Stimulated activated CD8-positive, alpha-beta memory T cell treated with anti-CD3 and anti-CD28 coated beads, Interleukin-2, amount 100 ng/mL, for 1 hour (primary cell): ENCODE data around the gene MCM8.

Source experiments
- DNase-seq, 2 donors: peaks; one replicate each; pipeline ENCODE4 v3.0.0-alpha.2; 2020; ENCODE audit warnings: low read depth in 2 of 2

Gene MCM8

DNA sequence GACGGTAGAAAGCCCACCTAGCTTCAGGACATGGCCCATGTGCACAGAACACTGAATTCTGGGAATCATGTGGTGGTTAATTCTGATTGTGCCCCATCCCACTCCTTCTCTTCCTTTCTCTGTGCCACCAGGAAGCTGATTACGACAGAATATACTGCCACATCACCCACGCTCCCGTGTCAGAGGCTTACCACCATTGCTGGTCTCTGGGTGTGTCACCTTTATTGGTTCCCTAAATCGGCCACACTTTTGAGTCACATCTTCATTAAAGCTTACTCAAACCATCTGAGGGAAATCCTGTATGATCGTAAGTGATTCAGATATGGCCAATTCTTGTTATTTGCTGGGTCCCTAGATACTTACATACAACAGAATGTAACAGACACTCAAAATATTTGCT is 3.2 kb upstream of the MCM8 start:
- no peak for DNase-seq

DNA sequence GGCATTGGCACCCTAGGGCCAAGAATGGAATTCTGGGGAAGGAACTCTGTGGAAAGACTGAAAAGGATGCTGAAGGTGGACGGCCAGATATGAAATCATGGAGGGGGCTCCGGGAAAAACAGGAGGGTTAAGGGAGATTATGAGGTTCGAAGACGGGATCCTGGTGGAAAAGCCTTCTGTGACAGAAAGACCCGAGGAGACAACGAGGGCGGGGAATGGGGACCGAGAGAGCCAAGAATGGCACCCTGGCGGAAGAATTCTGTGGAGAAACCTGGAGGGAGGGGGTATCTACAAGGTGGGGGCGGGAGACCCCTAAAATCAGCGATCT is 545 bp upstream of the MCM8 start:
- no peak for DNase-seq

DNA sequence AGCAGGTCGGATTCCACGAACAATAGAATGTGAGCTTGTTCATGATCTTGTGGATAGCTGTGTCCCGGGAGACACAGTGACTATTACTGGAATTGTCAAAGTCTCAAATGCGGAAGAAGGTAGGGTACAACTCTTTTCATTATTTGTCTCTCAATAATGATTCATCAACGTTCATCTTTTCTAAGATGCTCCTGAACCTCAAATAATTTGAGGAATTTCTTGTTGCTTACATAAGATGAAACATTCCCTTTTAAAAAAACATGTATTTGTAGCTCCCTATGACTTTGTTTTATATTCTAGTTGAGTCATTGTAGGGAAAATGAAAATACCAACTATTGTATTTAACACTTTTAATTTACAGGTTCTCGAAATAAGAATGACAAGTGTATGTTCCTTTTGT is 17.0 kb downstream of the MCM8 start:
- no peak for DNase-seq

DNA sequence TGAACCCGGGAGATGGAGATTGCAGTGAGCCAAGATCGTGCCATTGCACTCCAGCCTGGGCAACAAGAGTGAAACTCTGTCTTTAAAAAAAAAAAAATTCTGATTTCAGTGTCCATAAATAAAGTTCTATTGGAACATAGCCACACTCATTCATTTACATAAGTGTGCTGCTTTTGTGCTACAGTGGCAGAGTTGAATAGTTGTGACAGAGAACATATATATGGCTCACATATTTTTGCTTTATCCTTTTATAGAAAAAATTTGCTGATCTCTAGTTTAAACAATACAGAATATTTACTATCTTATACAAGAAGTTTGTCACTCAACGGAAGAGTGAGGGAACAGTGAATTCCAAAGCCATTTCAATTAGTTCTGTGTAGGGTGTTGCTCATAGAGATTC is 18.0 kb downstream of the MCM8 start:
- DNase-seq: no peak

DNA sequence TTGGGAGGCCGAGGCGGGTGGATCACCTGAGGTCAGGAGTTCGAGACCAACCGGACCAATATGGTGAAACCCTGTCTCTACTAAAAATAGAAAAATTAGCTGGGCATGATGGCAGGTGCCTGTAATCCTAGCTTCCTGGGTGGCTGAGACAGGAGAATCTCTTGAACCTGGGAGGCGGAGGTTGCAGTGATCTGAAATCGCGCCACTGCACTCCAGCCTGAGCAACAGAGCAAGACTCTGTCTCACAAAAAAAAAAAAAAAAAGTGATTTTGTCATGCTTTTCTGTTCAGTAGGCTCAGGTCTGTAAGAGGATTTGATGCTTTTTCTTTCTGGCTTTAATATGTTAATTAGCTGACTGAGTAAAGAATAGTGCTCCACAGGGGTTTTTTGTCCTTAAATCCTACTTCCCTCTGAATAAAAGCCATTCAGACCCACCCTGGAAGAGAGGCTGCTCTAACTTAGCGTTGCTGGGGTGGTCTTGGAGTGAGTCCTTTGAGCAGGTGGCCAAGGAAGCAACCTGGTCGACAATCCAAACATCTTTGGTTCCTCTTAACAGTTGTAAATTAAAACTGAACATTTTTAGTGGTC is 19.0 kb downstream of the MCM8 start:
- no peak for DNase-seq

DNA sequence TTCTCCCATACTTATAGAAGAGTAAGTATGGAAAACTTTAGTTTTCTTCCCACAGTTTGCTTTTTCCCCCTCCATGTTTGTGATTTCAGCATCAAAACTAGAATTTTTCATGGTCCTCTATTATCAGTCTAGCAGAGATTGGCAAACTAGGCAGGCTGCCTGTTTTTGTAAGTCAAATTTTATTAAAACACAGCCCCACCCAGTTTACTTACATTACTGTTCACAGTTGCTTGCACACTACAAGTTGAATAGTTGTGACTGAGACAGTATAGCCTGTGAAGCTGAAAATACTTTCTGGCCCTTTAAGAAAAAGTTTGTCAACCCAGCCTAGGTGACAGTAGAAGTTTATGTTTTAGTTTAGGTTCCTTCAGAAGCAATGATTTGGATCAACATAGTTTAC is 19.5 kb downstream of the MCM8 start:
- DNase-seq: no peak

DNA sequence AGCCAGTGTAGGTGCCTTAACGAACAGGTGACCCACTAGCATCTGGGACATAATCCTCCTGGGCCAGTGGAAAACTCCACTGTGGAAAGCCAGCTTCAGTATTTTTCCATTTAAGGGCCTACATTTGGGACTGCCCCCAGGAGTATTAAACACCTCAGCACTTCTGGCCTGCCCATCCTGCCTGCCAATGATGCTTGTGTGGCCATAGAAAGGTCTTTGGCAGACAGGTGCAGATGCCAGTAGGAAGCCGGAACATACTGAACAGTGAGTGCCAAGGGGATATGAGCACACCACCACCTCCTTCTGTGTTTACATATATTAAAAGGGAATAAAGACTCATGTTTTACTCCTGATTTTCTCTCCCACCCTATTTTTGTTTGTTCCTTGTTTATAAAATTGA is 19.9 kb downstream of the MCM8 start:
- DNase-seq: no peak

DNA sequence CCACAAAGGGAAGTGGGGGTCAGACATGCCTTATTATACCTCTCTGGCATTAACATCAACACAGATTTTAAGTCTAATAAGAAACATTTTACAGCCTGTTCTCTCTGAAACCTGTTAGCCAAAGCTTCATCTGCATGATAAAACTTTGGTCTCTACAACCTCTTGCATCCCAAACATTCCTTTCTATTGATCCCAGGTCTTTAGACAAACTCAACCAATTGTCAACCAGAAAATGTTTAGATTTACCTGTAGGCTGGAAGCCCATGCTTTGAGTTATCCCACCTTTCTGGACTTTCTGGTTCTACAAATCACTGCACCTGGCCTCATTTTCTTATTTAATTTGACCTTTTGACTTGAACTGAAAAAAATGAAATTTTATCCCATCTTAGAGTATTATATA is 20.8 kb downstream of the MCM8 start:
- DNase-seq: no peak

DNA sequence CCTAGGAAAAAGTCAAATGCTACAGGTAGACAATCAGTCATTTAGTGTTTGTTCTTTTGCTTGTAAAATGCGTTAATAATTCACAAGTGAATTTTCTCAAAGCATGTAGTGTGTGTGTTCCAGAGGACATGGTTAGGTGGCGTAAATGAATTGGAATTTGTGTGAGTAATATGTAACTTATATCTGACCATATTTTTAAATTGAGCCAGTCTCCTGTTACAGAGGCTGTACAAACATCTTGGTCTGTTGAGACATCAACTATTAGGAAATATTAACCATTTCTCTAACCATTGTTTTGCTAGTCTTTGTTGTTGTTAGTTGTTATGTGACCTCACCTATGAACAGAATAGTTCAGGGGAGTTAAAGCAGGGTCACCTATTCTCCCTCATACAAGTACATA is 22.7 kb downstream of the MCM8 start:
- no peak for DNase-seq

DNA sequence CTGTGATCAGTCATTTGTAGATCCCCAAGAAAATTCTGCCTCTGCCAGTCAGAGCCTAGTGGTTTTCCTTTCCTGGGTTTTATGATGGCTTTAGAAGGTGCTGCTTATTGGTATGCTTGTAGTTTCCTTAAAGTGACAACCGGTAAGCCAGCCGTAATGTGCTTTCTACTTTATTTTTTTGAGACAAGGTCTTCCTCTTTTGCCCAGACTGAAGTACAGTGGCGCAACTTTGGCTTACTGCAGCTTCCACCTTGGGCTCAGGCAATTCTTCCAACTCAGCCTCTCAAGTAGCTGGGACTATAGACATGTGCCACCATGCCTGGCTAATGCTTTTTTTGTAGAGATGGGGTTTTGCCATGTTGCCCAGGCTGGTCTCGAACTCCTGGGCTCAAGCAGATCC is 23.5 kb downstream of the MCM8 start:
- no peak for DNase-seq

DNA sequence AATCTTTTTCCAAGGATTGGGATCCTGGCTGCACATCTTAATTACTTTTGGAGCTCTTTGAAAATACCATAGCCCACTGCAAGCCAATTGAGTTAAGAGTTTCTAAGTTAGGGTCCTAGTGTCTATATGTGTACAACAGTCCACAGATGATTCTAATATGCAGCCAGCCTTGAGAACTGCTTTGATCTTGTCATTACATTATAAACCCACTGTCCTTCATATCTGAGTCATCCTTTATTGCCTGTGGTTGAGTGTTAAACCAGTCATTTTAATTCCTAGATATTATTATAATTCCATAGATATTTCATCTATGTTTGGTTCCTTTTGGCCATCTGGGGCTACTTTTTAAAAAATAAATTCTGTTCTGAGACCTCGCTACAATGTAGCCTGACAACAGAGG is 24.1 kb downstream of the MCM8 start:
- DNase-seq: no peak

DNA sequence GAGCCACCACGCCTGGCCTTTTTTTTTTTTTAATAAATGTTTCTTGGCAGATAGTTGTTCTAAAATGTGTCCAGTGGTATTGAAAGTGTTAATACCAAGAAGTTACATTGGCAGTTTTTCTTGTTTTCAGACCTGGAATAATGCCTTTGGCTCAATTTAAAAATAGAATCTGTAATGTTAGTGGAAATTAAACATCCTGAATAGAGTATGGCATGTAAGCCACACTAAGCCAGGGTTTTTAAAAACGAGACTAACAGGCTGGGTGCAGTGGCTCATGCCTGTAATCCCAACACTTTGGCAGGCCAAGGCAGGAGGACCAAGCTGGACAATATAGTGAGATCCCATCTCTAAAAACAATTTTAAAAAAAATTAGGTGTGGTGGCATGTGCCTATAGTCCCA is 25.3 kb downstream of the MCM8 start:
- DNase-seq: no peak

DNA sequence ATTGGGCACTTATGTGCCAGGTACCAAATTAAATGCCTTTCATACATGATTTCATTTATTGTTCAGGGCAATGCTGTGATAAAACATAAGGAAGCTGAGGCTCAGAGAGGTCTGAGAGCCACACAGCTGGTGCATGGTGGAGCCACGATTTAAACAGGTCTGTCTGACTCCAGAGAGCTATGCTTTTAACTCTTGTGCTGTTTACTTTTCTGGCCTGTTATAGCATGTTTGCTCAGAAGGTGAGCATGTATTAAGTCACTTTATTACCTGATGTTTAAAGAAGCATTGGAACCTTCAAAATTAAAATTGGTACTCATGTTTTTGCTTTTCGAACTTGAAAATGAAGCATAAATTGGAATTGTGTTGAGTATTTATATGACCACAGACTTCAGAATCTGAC is 26.8 kb downstream of the MCM8 start:
- DNase-seq: no peak

DNA sequence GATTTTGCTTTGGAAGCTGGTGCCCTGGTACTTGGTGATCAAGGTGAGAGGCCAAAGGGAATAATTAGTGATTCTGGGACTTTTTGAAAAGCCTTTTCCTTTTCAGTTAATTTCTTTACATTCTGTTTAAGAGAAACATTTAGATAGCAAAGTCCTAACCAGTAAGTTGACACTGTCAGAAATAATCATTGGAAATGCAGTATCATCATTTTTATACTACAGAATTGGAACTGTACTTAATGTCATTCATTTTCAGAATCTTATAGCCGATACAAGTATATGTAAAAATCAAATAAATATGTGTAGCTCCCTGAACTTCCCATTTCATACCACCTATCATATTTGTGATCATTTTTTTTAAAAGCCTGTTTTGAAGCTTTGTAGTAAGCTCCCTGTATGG is 27.5 kb downstream of the MCM8 start:
- DNase-seq: no peak

DNA sequence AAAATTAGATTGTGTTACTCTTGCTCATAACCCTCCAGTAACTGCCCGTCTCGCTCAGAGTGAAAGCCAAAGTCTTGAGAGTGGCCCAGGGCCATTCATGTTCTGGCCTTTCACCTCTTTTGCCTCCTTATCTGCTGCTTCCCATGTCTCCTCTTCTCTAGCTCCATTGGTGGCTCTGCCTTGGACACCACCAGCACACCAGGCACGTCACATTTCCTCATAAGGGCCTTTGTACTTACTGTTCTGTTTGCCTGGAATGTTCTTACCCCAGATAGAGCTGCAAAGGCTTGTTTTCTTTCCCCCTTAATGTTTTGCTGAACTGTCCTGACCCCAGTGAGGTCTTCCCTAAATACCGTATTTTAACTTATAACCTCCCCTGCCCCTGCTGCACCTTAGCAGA is 29.3 kb downstream of the MCM8 start:
- DNase-seq: no peak

DNA sequence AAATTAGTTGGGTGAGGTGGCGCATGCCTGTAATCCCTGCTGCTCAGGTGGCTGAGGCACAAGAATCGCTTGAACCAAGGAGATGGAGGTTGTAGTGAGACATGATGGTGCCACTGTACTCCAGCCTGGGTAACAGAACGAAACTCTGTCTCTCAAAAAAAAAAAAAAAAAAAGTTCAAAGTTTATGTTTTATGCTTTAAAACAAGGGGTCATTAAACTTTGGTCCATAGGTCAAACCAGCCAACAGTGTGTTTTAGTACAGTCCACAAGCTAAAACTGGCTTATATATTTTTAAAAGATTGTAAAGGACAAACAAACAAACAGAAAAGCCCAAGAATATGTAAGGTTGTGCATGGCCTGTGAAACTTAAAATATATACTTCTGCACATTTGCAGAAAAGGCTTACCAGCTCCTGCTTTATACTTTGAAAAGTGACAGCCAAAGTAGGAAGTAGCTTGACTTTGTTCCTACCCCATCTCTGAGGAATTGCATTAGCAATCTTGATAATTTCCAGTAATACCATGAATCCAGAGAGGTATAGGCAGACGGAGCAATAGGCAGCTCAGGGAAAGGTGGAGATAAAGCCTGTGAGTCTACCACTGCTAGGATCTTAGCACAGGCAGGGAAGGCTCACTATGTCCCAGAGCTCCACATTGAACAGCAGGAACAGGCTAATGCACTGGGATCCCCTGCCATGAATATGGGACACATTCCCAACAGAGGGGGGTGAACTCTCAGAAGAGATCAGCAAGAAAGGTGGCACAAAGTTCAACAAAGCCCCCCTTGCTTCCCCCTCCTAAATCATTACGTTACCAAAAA is 30.5 kb downstream of the MCM8 start:
- DNase-seq: no peak

DNA sequence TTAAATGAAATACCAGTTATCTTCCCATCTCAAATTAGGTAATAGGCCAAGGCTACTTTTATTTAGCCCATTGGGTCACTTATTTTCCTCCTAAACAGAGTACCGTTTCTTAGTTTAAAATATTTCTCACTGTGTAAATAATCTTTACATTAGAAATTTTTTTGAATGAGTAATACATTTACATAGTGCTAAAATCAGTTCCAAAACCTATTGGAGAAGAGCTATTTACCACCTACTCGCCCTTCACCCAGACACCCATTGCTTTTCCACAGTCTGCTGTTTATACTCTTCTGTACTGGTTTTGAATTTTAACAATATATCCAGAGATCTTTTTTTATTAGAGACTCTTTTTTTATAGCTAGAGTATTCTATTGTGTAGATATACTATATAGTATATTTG is 36.9 kb downstream of the MCM8 start:
- DNase-seq: no peak

DNA sequence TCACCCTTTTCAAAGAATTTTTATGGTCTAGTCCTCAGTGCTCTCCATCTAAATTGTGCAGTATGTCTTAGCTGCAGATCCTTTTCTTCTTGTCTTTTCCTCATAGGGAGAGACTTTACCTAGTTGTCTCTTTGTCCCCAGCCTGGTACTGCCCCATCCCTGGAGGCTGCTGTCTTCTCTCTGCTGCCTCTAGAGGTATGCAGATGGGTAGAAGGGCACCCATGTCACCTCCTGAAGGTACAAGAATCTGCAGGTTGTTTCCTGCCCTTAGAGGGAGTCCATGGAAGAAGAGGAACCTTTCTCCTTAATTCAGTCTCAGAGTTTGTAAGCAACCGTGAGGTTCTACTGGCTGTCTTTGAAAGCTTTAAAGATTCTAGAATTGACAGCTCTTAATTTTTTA is 39.1 kb downstream of the MCM8 start:
- no peak for DNase-seq

DNA sequence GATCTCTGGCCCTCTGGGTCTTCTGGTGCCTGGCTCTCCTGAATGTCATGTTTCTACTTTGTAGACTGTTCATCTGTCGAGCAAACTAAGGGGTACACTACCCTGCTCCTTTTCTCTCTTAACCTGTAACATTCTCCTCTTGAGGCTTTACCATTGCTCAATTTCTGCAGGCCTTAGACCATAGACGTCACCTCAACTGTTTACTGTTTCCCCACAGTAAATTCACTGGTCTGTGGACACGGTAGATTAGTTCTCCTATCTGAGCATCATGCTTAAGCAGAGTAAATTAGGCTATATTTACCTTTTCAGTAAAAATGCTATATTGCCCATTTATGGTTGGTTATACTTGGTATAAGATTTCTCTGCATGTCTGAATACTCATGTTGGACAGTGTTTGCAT is 40.5 kb downstream of the MCM8 start:
- no peak for DNase-seq

DNA sequence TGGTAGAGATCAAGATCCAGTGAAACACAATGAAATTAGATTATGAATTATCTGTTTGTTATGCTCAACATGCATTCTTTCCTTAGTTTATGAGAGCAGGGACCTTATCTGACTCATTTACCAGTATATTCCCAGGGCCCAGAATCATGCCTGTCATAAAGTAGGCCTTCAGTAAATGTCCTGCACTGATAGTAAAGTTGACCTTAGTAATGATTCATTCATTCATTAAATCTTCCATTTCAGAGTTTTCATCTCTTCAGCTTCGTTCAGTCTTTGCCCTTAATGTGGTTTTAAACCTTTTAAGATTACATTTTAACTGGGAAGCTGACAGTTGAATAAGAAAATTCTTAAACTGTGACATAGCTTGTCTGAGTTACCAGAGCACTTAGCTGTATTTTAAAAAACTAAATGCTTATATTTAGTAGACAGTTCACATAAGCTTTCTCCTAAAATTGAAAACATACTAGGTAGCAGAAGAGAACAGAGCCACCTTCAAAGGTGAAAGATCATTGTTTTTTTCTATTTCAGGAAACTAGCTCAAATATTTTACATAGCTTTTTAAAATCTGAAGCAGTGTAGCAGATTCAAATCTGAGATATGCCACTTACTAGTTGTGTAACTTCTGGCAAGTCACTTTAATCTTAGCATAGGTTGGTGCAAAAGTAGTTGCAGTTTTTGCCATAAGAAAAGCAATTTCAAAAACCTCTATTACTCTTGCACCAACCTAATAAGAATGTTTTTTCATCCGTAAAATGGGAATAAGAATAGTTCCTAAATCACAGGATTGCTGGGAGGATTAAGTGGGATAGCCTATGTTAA is 41.4 kb downstream of the MCM8 start:
- DNase-seq: no peak

DNA sequence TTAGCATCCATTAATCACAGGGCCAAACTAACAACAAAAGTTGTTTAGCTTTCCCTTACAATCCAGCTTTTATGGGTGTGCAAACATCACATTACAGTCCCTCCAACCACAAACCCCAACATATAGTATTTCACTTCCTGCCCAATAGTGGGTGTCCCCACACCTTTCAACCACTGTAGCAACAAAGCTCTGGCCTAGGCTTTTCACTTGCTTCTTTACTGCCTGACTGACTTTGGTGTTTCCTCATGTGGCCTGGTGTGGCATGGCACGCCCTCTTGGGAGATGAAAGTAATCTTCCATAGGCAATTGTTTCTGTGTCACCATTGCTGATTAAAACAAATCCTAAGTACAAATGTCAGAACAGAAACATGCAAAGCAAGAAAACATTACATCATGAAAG is 46.3 kb downstream of the MCM8 start:
- peak; percentile 26 to 27 for DNase-seq

DNA sequence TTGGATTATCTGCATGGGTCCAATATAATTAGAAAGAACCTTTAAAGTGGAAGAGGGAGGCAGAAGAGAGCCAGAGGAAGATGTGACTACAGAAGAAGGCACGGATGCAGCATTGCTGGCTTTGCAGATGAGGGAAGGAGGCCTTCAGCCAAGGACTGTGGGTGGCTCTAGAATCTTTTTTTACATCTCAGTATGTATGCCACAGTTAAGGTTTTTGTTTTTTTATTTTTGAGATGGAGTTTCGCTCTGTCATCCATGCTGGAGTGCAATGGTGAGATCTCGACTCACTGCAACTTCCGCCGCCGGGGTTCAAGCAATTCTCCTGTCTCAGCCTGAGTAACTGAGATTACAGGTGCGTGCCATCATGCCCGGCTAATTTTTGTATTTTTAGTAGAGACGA is 49.3 kb downstream of the MCM8 start:
- no peak for DNase-seq

DNA sequence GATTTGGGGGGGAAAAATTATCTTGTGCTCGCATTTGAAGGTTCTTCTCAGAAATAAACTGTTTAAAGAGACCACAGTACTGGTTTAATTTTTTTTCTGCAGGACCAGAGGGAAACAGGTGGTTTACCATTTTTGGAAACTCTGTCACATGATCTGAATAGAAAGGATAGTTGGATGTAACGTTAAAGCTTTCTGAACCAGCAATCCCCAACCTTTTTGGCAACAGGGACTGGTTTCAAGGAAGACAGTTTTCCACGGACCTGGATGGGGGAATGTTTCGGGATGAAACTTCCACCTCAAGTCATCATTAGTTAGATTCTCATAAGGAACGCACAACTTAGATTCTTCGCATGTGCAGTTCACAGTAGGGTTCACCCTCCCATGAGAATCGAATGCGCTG is 50.4 kb downstream of the MCM8 start:
- no peak for DNase-seq
